Measurements from ENCODE around the gene NPW. TPM values are rescaled to one million over a fixed set of nuclear protein-coding genes. Genes with fewer than 3 reads are reported as not detected.

NPW gene
- total RNA-seq, 1 donor, result 1.3 TPM

- DNase-seq (ENCODE audit: low read depth), result no peak
- H3K4me3 ChIP-seq (ENCODE audit: low read depth, low read length), result no peak overlapping the region
- TF ChIP-seq CTCF (IDR thresholded peaks at IDR 0.05; ENCODE audit: insufficient read depth, low read depth, low read length), result no peak
Observed at GRCh38 chr16:1985466-1986150, 34.0 kb upstream of the NPW start.

GRCh38 chr16:1987198-1987597 lies 32.4 kb upstream of the NPW start:
- no peak for TF ChIP-seq CTCF (IDR thresholded peaks at IDR 0.05; ENCODE audit: insufficient read depth, low read depth, low read length)
- no peak for DNase-seq (ENCODE audit: low read depth)
- no peak overlapping the region for H3K4me3 ChIP-seq (ENCODE audit: low read depth, low read length)

DNA sequence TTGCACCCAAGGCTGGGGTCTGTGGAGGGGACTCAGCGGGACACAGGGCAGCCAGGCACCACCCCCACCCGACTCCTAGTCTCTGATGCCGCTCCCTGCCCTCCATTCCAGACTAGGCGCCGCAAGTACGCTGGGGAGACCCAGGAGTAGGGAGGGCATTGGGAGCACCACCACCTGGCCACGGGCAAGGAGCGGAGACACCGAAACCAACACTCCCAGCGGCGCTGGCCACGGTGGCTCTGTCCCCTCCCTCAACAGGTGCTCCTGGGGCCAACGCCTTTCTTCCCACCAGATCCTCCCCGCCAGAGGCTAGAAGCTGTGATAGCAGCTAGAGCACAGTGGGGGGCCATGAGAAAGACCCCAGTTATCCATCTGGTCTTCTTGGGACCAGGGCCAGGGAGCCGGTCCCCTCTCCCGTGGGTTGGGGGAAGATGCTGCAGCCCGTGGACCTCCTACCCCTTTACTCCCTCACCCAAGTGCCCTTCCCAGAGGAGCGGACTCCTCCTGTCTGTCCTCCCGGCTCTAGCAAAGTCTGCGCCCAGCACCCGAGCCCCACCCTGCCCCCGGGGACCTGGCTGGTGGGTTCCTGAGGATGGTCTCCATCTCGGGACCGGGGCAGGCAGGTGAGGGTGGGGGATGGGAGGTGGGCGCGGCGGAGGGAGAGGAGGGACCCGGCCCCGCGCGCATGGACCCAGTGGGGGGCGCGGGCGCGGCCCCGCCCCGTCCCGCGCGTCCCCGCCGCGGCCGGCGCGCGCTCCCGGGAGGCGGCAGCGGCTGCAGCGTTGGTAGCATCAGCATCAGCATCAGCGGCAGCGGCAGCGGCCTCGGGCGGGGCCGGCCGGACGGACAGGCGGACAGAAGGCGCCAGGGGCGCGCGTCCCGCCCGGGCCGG lies 30.1 kb upstream of the NPW start, which contains the start of gene SYNGR3:
SYNGR3 (plus strand) TSS at position 762 of the 892 bp plus-strand sequence. CDS start 133 bp downstream, outside the sequence.
- peak within 1 kb of the TSS; percentile 46 for H3K4me3 ChIP-seq (ENCODE audit: low read depth, low read length)
- no peak for TF ChIP-seq CTCF (IDR thresholded peaks at IDR 0.05; ENCODE audit: insufficient read depth, low read depth, low read length)
- DNase-seq (ENCODE audit: low read depth), result no peak

DNA sequence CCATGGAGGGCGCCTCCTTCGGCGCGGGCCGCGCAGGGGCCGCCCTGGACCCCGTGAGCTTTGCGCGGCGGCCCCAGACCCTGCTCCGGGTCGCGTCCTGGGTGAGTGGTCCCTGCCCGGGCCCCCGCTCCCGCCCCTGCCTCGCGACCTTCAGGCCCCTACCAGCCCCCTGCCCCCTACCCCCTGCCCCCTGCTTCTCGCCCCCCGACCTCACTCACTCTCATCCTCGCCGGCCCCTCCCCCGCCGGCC lies 29.6 kb upstream of the NPW start:
- no peak for DNase-seq (ENCODE audit: low read depth)
- TF ChIP-seq CTCF (IDR thresholded peaks at IDR 0.05; ENCODE audit: insufficient read depth, low read depth, low read length), result no peak
- peak overlapping the region; percentile 46 for H3K4me3 ChIP-seq (ENCODE audit: low read depth, low read length)

GRCh38 chr16:1990351-1991134 lies 29.0 kb upstream of the NPW start:
- DNase-seq (ENCODE audit: low read depth), result no peak
- no peak for TF ChIP-seq CTCF (IDR thresholded peaks at IDR 0.05; ENCODE audit: insufficient read depth, low read depth, low read length)
- H3K4me3 ChIP-seq (ENCODE audit: low read depth, low read length), result peak overlapping the region; percentile 46

DNA sequence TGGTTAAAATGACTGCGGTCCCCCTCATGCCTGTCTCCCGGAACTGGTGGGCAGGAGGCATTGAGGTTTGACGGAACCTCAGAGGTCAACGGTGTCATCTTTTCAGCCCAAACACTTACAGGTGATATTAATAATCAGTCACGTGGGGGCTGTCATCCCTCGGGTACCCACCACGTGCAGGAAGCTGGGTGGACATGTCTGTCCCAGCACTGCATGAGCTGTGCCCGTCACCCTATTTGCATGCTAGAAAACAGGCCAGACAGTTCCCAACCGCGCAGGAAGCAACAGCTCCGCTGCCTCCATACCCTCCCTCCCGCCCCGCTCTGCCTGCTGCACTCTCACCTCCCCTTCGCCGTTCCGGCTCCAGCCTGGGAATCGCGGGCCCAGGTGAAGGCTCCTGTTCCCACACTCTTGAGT lies 28.4 kb upstream of the NPW start:
- DNase-seq (ENCODE audit: low read depth), result no peak
- TF ChIP-seq CTCF (IDR thresholded peaks at IDR 0.05; ENCODE audit: insufficient read depth, low read depth, low read length), result no peak
- no peak overlapping the region for H3K4me3 ChIP-seq (ENCODE audit: low read depth, low read length)

Measured in fibroblast of villous mesenchyme (primary cell).